ENCODE results near the gene CCDC88B.

The CCDC88B gene

GRCh38 chr11:64339754-64340408, at the start of gene CCDC88B:
Gene CCDC88B (plus strand): TSS chr11:64340204. CDS start chr11:64340267, 63 bp downstream.
- no peak for DNase-seq (ENCODE audit: low spot score)

- no peak for DNase-seq (ENCODE audit: low spot score)
Observed at GRCh38 chr11:64290352-64291261, 49.4 kb upstream of the CCDC88B start.

GRCh38 chr11:64291262-64291751, 48.7 kb upstream of the CCDC88B start, which contains the start of gene KCNK4:
Gene KCNK4 (plus strand): TSS chr11:64291302. CDS start chr11:64293019, 1,717 bp downstream.
- no peak for DNase-seq (ENCODE audit: low spot score)

- DNase-seq (ENCODE audit: low spot score), result no peak
Observed at GRCh38 chr11:64291752-64292459, 48.1 kb upstream of the CCDC88B start.

- DNase-seq (ENCODE audit: low spot score), result no peak
Observed at GRCh38 chr11:64292460-64293254, 47.3 kb upstream of the CCDC88B start.

- no peak for DNase-seq (ENCODE audit: low spot score)
Observed at GRCh38 chr11:64294774-64295173, 45.2 kb upstream of the CCDC88B start.

GRCh38 chr11:64295760-64296159, 44.2 kb upstream of the CCDC88B start:
- DNase-seq (ENCODE audit: low spot score), result no peak

- no peak for DNase-seq (ENCODE audit: low spot score)
Observed at GRCh38 chr11:64296236-64296635, 43.8 kb upstream of the CCDC88B start.

GRCh38 chr11:64296830-64297698, 42.9 kb upstream of the CCDC88B start:
- no peak for DNase-seq (ENCODE audit: low spot score)

- no peak for DNase-seq (ENCODE audit: low spot score)
Observed at GRCh38 chr11:64297699-64298358, 42.2 kb upstream of the CCDC88B start.

GRCh38 chr11:64298966-64299846, 40.8 kb upstream of the CCDC88B start:
- peak; percentile 68 for DNase-seq (ENCODE audit: low spot score)

- no peak for DNase-seq (ENCODE audit: low spot score)
Observed at GRCh38 chr11:64299847-64300648, 40.0 kb upstream of the CCDC88B start, which contains the start of gene CATSPERZ. Gene CATSPERZ (plus strand): TSS chr11:64300358. CDS start chr11:64300411, 53 bp downstream.

GRCh38 chr11:64303109-64304031, 36.6 kb upstream of the CCDC88B start:
- DNase-seq (ENCODE audit: low spot score), result no peak

GRCh38 chr11:64304032-64304315, 36.0 kb upstream of the CCDC88B start:
- no peak for DNase-seq (ENCODE audit: low spot score)

GRCh38 chr11:64304316-64305072, 35.5 kb upstream of the CCDC88B start:
- peak; percentile 85 for DNase-seq (ENCODE audit: low spot score)

GRCh38 chr11:64305075-64305690, 34.8 kb upstream of the CCDC88B start, which contains the start of gene ESRRA:
Gene ESRRA (plus strand): TSS chr11:64305524. CDS start chr11:64307180, 1,656 bp downstream.
- peak; percentile 99 for DNase-seq (ENCODE audit: low spot score)

Data from putamen (tissue), 1 donor.